ENCODE data around the gene CSF3R. TPM values are rescaled to one million over a fixed set of nuclear protein-coding genes. Genes with fewer than 3 reads are reported as not detected.
A peak's percentile ranks its signal among the peaks of the same experiment; 100 is the strongest.

The CSF3R gene
- total RNA-seq, 1 donor: not detected

DNA sequence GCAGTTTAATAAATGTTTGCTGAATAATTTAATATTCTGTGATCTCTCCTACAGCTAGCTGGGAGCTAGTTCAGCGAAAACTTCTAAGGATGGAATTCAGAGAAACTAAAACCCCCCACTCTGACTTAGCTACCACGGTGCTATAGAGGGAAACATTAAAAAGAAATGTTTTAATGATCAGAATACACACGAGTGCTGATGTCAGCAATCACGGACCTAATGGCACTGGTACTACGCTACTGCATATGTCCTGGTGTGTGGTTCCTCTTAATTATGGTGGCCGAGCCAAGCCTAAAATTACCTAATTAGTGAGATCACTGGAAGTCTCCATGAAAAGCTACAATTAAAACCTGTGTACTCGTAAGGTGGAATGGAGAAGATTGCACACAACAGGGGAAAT, 61.1 kb downstream of the CSF3R start:
- TF ChIP-seq, protein P1, sequence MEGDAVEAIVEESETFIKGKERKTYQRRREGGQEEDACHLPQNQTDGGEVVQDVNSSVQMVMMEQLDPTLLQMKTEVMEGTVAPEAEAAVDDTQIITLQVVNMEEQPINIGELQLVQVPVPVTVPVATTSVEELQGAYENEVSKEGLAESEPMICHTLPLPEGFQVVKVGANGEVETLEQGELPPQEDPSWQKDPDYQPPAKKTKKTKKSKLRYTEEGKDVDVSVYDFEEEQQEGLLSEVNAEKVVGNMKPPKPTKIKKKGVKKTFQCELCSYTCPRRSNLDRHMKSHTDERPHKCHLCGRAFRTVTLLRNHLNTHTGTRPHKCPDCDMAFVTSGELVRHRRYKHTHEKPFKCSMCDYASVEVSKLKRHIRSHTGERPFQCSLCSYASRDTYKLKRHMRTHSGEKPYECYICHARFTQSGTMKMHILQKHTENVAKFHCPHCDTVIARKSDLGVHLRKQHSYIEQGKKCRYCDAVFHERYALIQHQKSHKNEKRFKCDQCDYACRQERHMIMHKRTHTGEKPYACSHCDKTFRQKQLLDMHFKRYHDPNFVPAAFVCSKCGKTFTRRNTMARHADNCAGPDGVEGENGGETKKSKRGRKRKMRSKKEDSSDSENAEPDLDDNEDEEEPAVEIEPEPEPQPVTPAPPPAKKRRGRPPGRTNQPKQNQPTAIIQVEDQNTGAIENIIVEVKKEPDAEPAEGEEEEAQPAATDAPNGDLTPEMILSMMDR (IDR thresholded peaks at IDR 0.05; ENCODE audit: insufficient read depth, low read depth, low read length): no peak
- no peak overlapping the region for H3K4me3 ChIP-seq (ENCODE audit: low read depth, low read length)
- no peak for DNase-seq (ENCODE audit: low read depth)

DNA sequence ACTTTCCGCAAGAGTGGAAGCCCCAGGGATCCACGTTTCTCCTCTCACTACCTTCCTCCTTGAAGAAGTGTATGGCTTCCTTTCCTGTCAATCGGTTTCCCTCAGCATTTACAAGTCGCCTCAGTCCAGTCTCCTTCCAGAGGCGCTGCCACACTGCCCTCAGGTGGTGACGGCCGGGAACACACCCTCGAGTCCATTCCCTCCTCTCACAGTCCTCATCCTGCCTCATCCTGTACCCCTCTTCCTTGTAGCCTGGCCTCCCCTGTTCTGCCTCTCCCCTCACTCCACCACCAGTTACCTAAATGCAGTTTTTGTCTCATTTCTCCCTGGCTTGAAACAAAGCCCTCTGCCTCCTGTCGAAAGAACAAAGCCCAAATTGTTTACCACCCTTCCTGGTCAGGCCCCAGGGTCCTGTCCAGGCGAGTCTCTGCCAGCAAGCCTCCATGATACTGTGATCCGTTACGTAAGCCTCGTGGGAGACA, 61.8 kb downstream of the CSF3R start:
- no peak overlapping the region for H3K4me3 ChIP-seq (ENCODE audit: low read depth, low read length)
- DNase-seq (ENCODE audit: low read depth): peak; percentile 84
- TF ChIP-seq, protein P1 (IDR thresholded peaks at IDR 0.05; ENCODE audit: insufficient read depth, low read depth, low read length): peak; percentile 95

DNA sequence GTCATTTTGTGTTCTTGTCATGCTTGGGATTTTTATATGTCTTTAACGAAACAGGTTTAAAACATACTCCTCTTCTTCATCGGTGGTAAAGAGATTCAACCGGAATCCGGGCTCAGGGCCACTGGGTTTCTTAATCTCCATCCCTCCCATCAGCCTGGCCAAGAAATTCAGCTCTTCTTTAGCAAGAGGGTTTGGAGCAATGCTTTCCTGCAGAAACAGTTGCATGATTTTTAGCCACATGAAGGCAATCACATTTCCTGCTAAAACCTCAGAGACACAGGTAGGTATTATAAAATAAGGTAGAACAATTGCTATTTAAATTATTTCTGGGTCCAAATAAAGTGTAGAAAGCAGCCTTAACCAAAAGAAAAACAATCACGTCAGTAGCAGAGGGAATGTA, 62.3 kb downstream of the CSF3R start:
- peak; percentile 37 for DNase-seq (ENCODE audit: low read depth)
- TF ChIP-seq, protein P1 (IDR thresholded peaks at IDR 0.05; ENCODE audit: insufficient read depth, low read depth, low read length): no peak
- no peak overlapping the region for H3K4me3 ChIP-seq (ENCODE audit: low read depth, low read length)

DNA sequence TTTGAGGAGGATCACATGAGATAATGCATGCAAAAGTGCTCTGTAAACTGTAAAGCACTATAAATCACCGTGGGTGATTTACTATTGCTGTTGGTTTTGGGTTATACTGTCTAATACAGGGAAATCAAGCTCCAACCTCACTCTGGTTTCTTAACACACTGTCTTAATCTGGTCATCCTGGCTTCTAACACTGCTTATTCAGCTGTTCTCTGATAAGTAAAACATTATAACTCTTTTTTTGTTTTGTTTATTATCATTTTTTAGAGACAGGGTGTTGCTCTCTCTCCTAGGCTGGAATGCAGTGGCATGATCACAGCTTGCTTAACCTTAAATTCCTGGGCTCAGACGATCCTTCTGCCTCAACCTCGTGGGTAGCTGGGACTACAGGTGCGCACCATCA, 63.1 kb downstream of the CSF3R start:
- DNase-seq (ENCODE audit: low read depth): peak; percentile 56
- no peak overlapping the region for H3K4me3 ChIP-seq (ENCODE audit: low read depth, low read length)
- TF ChIP-seq, protein P1 (IDR thresholded peaks at IDR 0.05; ENCODE audit: insufficient read depth, low read depth, low read length): no peak

DNA sequence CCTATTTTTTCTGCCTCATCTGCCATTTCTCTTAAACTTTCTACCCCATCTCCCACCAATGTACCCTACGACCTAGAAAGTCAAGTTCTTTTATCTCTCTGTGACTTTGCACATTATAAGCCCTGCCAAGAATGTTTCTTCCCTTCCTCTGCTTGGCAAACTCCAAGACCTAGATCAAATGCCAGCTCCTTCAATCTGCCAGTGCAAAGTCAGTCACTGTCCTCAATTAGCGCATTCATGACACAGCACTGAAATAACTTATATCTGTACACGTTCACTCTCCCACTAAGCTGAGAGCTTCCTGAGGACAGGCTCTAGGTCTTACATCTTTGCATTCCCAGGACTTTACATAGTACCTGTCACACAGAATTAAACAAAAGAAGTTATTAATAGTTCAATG, 63.6 kb downstream of the CSF3R start:
- TF ChIP-seq, protein P1 (IDR thresholded peaks at IDR 0.05; ENCODE audit: insufficient read depth, low read depth, low read length): no peak
- H3K4me3 ChIP-seq (ENCODE audit: low read depth, low read length): no peak overlapping the region
- no peak for DNase-seq (ENCODE audit: low read depth)

DNA sequence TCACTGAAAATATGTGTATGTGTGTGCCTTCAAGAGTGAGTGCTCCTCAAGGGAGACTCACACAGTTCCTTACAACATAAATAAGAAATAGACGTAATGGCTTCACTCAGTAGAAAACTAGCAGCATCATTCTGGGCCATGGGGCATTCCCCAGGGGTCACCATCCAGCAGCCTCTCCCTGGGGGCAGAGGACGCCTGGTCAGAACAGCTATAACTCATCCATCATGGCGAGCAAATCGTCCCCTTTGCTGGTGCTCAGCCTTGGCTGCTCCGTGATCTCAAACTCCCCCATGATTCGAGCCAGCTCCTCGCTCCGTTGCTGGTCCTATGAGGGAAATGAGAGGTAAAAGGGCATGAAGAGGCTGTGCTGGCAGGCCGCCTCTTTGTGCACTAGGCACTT, 64.8 kb downstream of the CSF3R start:
- no peak for DNase-seq (ENCODE audit: low read depth)
- no peak overlapping the region for H3K4me3 ChIP-seq (ENCODE audit: low read depth, low read length)
- TF ChIP-seq, protein P1 (IDR thresholded peaks at IDR 0.05; ENCODE audit: insufficient read depth, low read depth, low read length): no peak

Small RNA genes lying within 50 kb of the gene (small RNA-seq; reads per million reads assigned to genes)
- 1.1 reads per million, percentile 19 among the genes with 10 or more reads in this experiment for gene SNORA63C

Other genes with a start within 250 kb of the CSF3R start
- gene SH3D21, start 176.5 kb downstream of the CSF3R start, total RNA-seq: 3.9 and 5.8 TPM in 2 replicates
- 191 and 305 TPM in 2 replicates for gene EVA1B, start 159.3 kb downstream of the CSF3R start, total RNA-seq
- 17.4 and 24.6 TPM in 2 replicates for gene STK40, start 97.0 kb downstream of the CSF3R start, total RNA-seq
- gene LSM10, start 85.0 kb downstream of the CSF3R start, total RNA-seq: 6.9 and 10.0 TPM in 2 replicates
- 6.0 and 8.1 TPM in 2 replicates for gene OSCP1, start 32.5 kb downstream of the CSF3R start, total RNA-seq
- gene MRPS15, start 18.5 kb downstream of the CSF3R start, total RNA-seq: 63.5 and 83.8 TPM in 2 replicates

Data from fibroblast of villous mesenchyme (primary cell).